HG03108 (cell line): Measurements from ENCODE around the gene PCNT.

Experiments
- ATAC-seq: cut with Tn5 transposase; IDR thresholded peaks from one replicate; pipeline ENCODE4 v1.9.1; 2021; ENCODE audit warnings: moderate library complexity; ENCODE audit not compliant: unreplicated experiment

The PCNT gene

GRCh38 chr21:46323710-46324389 is at the start of gene PCNT, which contains the start of gene C21orf58:
PCNT (plus strand) TSS chr21:46324156; CDS start chr21:46324229, 73 bp downstream.
C21orf58 (minus strand) TSS chr21:46323870; CDS start chr21:46322738, 1,132 bp downstream.
- ATAC-seq: peak; percentile 82

- no peak for ATAC-seq
Measured at GRCh38 chr21:46274797-46275390, 49.1 kb upstream of the PCNT start.

GRCh38 chr21:46284077-46284644 is 39.8 kb upstream of the PCNT start:
- no peak for ATAC-seq

- no peak for ATAC-seq
Measured at GRCh38 chr21:46284733-46285132, 39.2 kb upstream of the PCNT start.

GRCh38 chr21:46285206-46285661 is 38.7 kb upstream of the PCNT start, which contains the start of gene MCM3AP:
MCM3AP (minus strand) TSS chr21:46285611; CDS start chr21:46285286, 325 bp downstream.
- ATAC-seq: no peak

GRCh38 chr21:46285761-46286647 is 38.0 kb upstream of the PCNT start, which contains the start of gene YBEY:
YBEY (plus strand) TSS chr21:46286342; CDS start chr21:46286914, 572 bp downstream.
- peak; percentile 82 for ATAC-seq

GRCh38 chr21:46286648-46287002 is 37.3 kb upstream of the PCNT start:
- ATAC-seq: peak; percentile 2

GRCh38 chr21:46287541-46287940 is 36.4 kb upstream of the PCNT start:
- ATAC-seq: no peak

GRCh38 chr21:46289655-46290179 is 34.2 kb upstream of the PCNT start:
- ATAC-seq: no peak

- no peak for ATAC-seq
Measured at GRCh38 chr21:46291561-46291960, 32.4 kb upstream of the PCNT start.

GRCh38 chr21:46294647-46295176 is 29.2 kb upstream of the PCNT start:
- no peak for ATAC-seq

GRCh38 chr21:46295177-46295770 is 28.7 kb upstream of the PCNT start:
- ATAC-seq: no peak

- peak; percentile 84 for ATAC-seq
Measured at GRCh38 chr21:46295996-46296752, 27.8 kb upstream of the PCNT start.

- ATAC-seq: no peak
Measured at GRCh38 chr21:46297338-46298271, 26.4 kb upstream of the PCNT start.

- ATAC-seq: no peak
Measured at GRCh38 chr21:46299167-46299566, 24.8 kb upstream of the PCNT start.

- ATAC-seq: no peak
Measured at GRCh38 chr21:46301759-46302158, 22.2 kb upstream of the PCNT start.

GRCh38 chr21:46304437-46304836 is 19.5 kb upstream of the PCNT start:
- ATAC-seq: no peak

- no peak for ATAC-seq
Measured at GRCh38 chr21:46304955-46305354, 19.0 kb upstream of the PCNT start.
